DMS114 treated with DMSO at 0.1 percent for 48 hours (cell line): ENCODE measurements around the gene ZNF513.
"Not testable (repeated sequence)": the region's sequence is repeated elsewhere in the genome, so short reads cannot be mapped to it uniquely, and the experiment has no call there.

Experiments used
- DNase-seq: peaks from one replicate; lab custom pipeline; 2025; ENCODE audit not compliant: unreplicated experiment; lab: John Stamatoyannopoulos, UW

ZNF513 gene

DNA sequence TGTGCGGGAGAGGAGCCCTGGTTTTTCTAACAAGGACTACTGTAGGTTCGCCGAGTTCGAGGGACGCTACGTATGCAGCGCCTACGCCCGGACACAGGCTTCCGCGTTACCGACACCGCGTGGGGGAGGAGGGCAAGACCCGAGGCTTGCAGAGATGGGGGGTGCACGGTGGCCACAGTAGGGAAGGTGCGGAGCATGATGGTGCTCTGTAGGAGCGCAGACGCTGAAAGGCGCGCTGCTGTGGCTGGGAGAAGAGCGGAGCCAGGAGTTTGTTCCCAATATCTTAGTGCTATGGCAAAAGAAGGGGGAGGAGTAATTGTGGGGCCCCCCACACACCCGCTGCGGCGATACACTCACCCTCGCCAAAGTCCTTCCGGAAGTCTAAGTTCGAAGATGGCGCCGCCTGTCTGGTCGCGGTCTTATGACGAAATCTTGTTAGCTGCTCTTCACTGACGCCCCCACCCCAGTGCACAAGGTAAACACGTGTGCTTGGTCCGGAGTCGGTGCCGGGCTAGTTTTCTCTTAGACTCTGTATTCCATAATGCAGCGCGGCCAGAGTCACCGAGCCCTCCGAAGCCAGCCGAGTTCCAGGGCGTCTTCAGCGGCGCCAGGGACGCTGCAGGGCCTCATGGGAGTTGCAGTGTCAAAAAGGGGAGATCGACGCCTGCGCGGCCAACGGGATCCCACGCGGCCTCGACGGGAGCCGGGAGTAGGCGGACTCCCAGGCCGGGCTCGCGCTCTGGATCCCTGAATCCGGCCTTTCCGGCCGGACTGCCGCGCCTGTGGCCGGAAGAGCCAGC lies 24.0 kb downstream of the ZNF513 start, which contains the start of gene GTF3C2:
GTF3C2 (minus strand) TSS at position 383 of the 800 bp plus-strand sequence. CDS start 13,210 bp downstream, outside the sequence.
- DNase-seq, result peak; percentile 95

DNA sequence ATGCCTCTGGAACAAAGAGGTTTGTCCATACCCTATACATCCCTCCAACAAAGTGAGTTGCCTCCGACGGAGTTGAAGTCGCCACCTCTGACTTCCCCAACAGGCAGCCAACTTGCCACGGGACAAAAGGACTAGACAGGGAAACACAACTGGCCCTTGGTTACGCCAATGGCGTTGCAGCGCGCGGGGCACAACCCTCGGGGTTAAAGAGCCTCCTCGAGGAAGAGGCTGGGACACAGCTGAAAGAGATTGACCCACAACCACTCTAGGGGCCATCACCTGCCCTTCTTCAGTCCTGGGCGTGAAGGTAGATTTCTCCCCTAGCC lies 24.5 kb downstream of the ZNF513 start:
- no peak for DNase-seq

DNA sequence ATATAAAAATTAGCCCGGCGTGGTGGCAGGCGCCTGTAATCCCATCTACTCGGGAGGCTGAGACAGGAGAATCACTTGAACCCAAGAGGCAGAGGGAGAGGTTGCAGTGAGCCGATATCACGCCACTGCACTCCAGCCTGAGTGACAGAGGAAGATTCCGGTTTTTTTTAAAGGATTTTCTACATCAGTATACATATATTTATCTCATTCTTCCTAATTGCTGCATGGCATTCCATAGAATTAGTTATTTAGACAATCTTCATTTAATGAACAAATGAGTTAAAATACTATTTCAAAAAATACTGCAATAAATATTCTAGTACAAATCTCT lies 26.0 kb downstream of the ZNF513 start:
- DNase-seq, result no peak

DNA sequence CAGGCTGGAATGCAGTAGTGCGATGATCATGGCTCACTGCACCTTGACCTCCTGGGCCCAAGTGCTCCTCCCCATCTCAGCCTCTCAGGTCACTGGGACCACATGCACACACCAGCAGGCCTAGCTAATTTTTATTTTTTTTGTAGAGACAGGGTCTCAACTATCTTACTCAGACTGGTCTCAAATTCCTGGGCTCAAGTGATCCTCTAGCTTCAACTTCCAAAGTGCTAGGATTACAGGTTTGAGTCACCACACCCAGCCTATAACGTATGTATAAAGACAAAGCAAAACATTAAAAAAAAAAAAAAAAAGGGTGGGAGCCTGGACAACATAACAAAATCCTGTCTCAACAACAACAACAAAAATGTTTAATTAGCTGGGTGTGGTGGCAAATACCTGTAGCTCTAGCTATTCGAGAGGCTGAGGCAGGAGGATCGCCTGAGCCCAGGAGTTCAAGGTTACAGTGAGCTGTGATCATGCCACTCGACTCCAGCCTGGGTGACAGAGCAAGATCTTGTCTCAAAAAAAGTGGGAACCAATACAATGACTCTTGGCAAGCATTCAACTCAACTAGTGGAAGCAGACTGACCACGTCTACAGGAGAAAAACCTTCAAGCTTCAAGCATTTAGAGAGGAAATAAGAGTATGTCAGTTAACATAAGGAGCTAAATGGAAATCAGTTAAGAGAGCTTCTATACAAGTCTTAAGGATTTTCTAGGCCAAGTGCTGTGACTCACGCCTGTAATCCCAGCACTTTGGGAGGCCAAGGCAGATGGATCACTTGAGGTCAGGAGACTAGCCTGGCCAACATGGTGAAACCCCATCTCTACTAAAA lies 26.6 kb downstream of the ZNF513 start:
- no peak for DNase-seq

DNA sequence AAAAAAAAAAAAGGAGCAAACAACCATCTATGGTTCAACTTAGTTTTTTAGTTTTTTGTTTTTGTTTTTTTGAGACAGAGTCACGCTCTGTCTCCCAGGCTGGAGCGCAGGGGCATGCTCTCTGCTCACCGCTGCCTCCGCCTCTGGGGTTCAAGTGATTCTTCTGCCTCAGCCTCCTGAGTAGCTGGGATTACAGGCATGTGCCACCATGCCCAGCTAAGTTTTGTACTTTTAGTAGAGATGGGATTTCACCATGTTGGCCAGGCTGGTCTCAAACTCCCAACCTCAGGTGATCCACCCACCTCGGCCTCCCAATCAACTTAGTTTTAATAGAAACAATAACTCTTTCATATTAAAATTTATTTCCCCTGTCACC lies 27.2 kb downstream of the ZNF513 start:
- DNase-seq, result not testable (repeated sequence)

DNA sequence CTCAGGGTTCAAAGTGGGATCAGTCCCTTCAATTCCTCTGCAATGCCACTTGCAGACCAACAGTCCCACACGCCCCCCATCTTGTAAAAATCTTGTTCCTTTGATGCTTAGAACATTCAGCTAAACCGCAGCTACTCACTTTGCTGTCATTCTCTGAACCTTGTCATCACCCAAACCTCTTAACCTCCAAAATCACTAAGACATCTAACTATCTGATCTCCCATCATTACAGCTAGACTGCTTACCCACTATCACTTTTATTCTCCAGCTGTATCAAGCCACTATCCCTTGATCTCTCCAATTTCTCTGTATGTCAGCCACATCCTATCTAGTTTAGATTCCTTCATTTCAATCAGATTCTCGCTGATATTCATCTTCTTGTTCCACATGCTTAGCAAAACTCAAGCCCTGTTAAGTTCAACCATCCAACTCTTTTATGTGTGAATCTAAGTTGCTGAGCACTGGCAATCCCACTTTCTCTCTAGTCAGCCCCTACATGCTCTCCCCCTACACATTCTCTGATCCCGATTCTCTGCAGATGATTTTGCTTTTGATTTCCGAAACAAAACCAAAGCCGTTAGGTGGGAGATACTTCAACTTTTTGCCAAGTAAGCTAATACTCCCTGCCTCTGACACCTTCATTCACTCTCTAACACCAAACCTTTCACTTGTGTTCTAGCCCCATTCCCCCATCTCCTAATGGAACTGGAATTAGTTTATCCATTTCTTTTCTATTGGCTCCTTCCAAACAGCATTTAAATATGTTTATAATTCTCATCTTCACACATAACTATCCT lies 28.5 kb downstream of the ZNF513 start:
- DNase-seq, result no peak

DNA sequence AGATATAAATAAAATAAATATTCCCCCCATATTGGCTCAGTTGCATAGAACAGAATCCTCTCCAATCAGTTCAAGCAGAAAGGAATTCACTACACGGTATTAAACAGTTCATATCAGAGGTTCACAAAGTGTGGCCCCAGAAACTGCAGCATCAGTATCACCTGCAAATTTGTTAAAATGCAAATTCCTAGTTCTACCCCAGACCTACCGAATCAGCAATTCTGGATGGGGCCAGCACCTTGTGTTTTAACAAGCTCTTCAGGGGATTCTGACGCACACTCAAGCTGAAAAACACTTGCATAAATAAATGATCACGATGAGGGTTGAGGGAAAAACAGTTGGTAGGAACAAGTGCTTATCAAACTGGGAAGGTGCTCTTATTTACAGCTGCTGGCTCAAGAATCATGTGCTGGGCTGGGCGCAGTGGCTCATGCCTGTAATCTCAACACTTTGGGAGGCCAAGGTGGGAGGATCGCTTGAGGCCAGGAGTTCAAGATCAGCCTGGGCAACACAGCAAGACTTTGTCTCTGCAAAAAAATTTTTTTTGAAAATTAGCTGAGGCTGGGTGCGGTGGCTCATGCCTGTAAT lies 30.3 kb downstream of the ZNF513 start:
- no peak for DNase-seq

DNA sequence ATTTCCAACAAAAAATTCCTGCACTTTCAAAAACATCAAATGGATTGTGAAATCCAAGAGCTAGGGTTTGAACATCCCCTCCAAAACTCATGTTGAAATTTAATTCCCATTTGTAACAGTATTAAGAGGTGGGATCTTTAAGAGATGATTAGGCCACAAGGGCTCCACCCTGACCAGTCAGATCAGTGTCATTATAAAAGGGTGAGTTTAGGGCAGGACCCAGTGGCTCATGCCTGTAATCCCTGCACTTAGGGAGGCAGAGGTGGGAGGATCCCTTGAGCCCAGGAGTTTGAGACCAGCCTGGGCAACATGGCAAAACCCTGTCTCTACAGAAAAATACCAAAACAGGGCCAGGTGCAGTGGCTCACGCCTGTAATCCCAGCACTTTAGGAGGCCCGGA lies 32.9 kb downstream of the ZNF513 start:
- DNase-seq, result no peak

DNA sequence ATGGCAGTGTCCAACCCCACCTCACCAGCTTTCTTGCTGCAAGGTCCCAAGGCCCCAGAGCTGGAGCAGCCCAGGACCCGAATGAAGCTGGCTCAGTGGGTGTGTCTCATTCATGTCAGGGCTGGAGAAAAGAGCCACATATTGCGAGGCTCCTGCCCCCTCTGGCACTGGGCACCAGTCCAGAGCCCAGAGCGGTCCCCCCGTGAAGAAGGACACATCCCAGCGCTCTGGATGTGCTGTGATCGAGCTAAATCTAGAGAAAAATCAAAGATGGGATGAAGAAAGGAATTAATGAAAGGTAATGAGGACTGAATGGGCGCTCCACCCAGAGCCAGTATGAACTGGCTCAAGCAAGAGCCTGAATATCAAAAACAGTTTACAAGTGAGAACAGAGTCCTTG lies 44.4 kb downstream of the ZNF513 start:
- DNase-seq, result no peak

DNA sequence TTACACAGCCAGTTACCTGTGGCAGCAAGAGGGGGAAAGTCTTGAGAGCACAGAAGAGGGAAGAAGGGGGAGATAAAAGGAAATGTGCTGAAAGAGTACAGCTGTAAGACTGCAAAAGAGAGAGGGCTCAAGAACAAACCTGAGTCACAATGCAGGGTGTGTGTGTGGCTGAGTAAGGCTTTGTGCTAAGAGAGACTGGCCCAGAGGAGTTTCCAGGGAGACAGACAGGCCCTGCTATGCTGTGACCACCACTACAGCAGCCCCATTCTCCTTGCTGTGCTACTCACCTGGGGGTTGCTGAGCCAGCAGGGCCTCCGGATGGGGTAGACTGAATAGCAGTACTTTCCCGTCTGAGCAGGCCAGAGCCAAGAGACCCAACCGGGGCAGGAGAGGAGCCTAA lies 45.2 kb downstream of the ZNF513 start:
- DNase-seq, result no peak
